Astrocyte of the spinal cord (primary cell): ENCODE results near the gene CCDC88B.

Experiments
- DNase-seq: peaks from one replicate; pipeline ENCODE4 v3.0.0; 2011; ENCODE audit warnings: low read depth, low spot score
- H3K4me3 ChIP-seq: 2 replicates; pipeline ENCODE4 v1.5.1; 2011; ENCODE audit warnings: low read depth, mild to moderate bottlenecking, low read length, moderate library complexity
- in situ Hi-C: cut with HindIII; loops from 2 replicates; pipeline ENCODE4 v1.10.0; 2017; ENCODE audit warnings: low sequenced_read_pairs
- TF ChIP-seq, protein P1 (sequence below): IDR thresholded peaks from 2 replicates; pipeline ENCODE4 v1.5.1; 2012; ENCODE audit warnings: low read depth, mild to moderate bottlenecking, low read length, inconsistent platforms

The CCDC88B gene

DNA sequence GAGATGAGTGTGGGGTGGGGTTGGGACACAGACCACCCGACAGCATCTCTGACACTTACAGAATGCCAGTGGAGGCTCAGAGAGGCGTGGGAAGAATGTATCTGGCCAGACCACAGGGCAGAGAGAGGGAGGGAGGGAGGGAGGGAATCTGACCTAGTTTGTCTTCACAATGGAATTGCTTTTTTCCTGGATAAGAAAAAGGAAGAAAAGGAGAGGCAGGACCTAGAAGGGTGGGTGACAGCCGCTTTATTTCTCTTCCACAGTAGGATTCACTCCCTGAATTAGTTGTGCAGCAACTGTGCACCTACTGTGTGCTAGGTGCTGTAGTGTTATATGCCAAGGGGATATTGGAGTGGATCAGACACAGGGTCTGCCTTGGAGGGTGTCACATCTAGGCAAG is 45.2 kb upstream of the CCDC88B start:
- in situ Hi-C loops: no loop called here

DNA sequence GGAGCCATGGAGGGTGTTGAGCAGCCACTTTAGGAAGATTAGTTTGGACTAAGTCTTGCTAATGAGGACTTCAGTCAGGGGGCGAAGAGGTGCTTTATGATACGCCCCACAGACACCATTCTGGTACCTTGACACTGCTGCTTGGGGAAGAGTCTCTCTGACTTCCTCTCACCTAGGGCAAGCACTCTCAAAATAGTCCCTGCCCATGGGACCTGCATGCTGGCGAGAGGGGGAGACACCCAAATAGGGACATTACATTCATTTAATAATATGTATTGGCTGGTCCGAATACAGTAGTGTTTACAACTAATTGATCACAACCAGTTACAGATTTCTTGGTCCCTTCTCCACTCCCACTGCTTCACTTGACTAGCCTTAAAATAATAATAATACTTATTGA is 44.2 kb upstream of the CCDC88B start:
- DNase-seq: no peak
- TF ChIP-seq, protein P1, sequence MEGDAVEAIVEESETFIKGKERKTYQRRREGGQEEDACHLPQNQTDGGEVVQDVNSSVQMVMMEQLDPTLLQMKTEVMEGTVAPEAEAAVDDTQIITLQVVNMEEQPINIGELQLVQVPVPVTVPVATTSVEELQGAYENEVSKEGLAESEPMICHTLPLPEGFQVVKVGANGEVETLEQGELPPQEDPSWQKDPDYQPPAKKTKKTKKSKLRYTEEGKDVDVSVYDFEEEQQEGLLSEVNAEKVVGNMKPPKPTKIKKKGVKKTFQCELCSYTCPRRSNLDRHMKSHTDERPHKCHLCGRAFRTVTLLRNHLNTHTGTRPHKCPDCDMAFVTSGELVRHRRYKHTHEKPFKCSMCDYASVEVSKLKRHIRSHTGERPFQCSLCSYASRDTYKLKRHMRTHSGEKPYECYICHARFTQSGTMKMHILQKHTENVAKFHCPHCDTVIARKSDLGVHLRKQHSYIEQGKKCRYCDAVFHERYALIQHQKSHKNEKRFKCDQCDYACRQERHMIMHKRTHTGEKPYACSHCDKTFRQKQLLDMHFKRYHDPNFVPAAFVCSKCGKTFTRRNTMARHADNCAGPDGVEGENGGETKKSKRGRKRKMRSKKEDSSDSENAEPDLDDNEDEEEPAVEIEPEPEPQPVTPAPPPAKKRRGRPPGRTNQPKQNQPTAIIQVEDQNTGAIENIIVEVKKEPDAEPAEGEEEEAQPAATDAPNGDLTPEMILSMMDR: no peak
- H3K4me3 ChIP-seq: no peak overlapping the region
- in situ Hi-C loops: no loop called here

More for the DNA sequence above, 45.2 kb upstream of the CCDC88B start:
- TF ChIP-seq, protein P1: no peak
- H3K4me3 ChIP-seq: no peak overlapping the region
- no peak for DNase-seq

- TF ChIP-seq, protein P1: no peak
- in situ Hi-C loops: no loop called here
- H3K4me3 ChIP-seq: no peak overlapping the region
- DNase-seq: no peak
Measured at GRCh38 chr11:64296236-64296635, 43.8 kb upstream of the CCDC88B start.

- in situ Hi-C loops: no loop called here
- DNase-seq: no peak
- no peak overlapping the region for H3K4me3 ChIP-seq
- TF ChIP-seq, protein P1: no peak
Measured at GRCh38 chr11:64296830-64297698, 42.9 kb upstream of the CCDC88B start.

- TF ChIP-seq, protein P1: no peak
- in situ Hi-C loops: no loop called here
- no peak for DNase-seq
- no peak overlapping the region for H3K4me3 ChIP-seq
Measured at GRCh38 chr11:64297699-64298358, 42.2 kb upstream of the CCDC88B start.

DNA sequence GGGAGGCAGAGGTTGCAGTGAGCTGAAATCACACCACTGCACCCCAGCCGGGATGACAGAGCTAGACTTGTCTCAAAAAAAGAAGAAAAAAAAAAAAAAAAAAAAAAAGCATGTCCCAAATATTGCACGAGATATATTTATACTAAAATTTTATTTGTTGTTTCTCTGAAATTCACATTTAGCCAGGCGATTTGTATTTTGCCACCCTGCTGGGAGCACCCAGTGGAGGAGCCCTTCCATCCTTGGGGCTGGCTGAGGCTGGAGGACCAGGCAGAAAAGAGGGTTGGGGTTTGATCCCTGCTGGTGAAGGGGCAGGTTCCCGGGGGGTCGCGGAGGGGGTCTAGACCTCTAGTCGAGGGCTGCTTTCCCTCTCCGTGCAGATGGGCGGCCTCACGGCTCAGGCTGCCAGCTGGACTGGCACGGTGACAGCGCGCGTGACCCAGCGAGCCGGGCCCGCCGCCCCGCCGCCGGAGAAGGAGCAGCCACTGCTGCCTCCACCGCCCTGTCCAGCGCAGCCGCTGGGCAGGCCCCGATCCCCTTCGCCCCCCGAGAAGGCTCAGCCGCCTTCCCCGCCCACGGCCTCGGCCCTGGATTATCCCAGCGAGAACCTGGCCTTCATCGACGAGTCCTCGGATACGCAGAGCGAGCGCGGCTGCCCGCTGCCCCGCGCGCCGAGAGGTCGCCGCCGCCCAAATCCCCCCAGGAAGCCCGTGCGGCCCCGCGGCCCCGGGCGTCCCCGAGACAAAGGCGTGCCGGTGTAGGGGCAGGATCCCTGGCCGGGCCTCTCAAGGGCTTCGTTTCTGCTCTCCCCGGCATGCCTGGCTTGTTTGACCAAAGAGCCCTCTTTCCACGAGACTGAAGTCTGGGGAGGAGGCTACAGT is 40.8 kb upstream of the CCDC88B start:
- in situ Hi-C loops: no loop called here
- TF ChIP-seq, protein P1: no peak
- no peak overlapping the region for H3K4me3 ChIP-seq
- no peak for DNase-seq
